NCI-H1694 treated with DMSO at 0.1 percent for 48 hours (cell line): ENCODE results near the gene FARP1.

Source experiments
- DNase-seq: peaks from one replicate; lab custom pipeline; 2025; lab: John Stamatoyannopoulos, UW

The FARP1 gene

GRCh38 chr13:98284679-98285078 is 141.8 kb downstream of the FARP1 start:
- peak; percentile 43 for DNase-seq

- peak; percentile 11 for DNase-seq
Measured at GRCh38 chr13:98285317-98285716, 142.4 kb downstream of the FARP1 start.

- DNase-seq = peak; percentile 36
Measured at GRCh38 chr13:98285852-98286594, 143.1 kb downstream of the FARP1 start.

- DNase-seq = no peak
Measured at GRCh38 chr13:98286799-98287198, 143.9 kb downstream of the FARP1 start.

GRCh38 chr13:98288211-98288610 is 145.3 kb downstream of the FARP1 start:
- DNase-seq = no peak

GRCh38 chr13:98289339-98289945 is 146.5 kb downstream of the FARP1 start:
- DNase-seq = no peak

GRCh38 chr13:98290261-98290660 is 147.4 kb downstream of the FARP1 start:
- no peak for DNase-seq

GRCh38 chr13:98291658-98292057 is 148.8 kb downstream of the FARP1 start:
- no peak for DNase-seq

- DNase-seq = no peak
Measured at GRCh38 chr13:98293103-98293502, 150.2 kb downstream of the FARP1 start.

GRCh38 chr13:98293570-98294142 is 150.8 kb downstream of the FARP1 start:
- no peak for DNase-seq

- DNase-seq = no peak
Measured at GRCh38 chr13:98295371-98295770, 152.5 kb downstream of the FARP1 start.

GRCh38 chr13:98297051-98297450 is 154.2 kb downstream of the FARP1 start:
- DNase-seq = no peak

- DNase-seq = no peak
Measured at GRCh38 chr13:98297745-98298144, 154.9 kb downstream of the FARP1 start.

- no peak for DNase-seq
Measured at GRCh38 chr13:98298599-98298998, 155.7 kb downstream of the FARP1 start.

GRCh38 chr13:98299235-98299965 is 156.5 kb downstream of the FARP1 start:
- no peak for DNase-seq

- DNase-seq = no peak
Measured at GRCh38 chr13:98299966-98300350, 157.1 kb downstream of the FARP1 start.

- no peak for DNase-seq
Measured at GRCh38 chr13:98300956-98301641, 158.2 kb downstream of the FARP1 start.

- DNase-seq = no peak
Measured at GRCh38 chr13:98301721-98302120, 158.8 kb downstream of the FARP1 start.

GRCh38 chr13:98303858-98304257 is 161.0 kb downstream of the FARP1 start:
- no peak for DNase-seq

GRCh38 chr13:98305670-98306069 is 162.8 kb downstream of the FARP1 start:
- no peak for DNase-seq

- DNase-seq = no peak
Measured at GRCh38 chr13:98307463-98308085, 164.7 kb downstream of the FARP1 start.
